HG02678 (cell line): ENCODE data around the gene TLE4.
"Not testable (repeated sequence)": the region's sequence is repeated elsewhere in the genome, so short reads cannot be mapped to it uniquely, and the experiment has no call there.

ENCODE experiments used
- ATAC-seq: cut with Tn5 transposase; IDR thresholded peaks from one replicate; pipeline ENCODE4 v1.9.1; 2021; ENCODE audit warnings: mild to moderate bottlenecking, moderate library complexity; ENCODE audit not compliant: unreplicated experiment

Gene TLE4

GRCh38 chr9:79571309-79572031 is at the start of gene TLE4:
Gene TLE4, plus strand, starts transcription at chr9:79571965. Its CDS starts 826 bp downstream, at chr9:79572791.
- ATAC-seq: peak; percentile 84

GRCh38 chr9:79522793-79523192 is 49.0 kb upstream of the TLE4 start:
- ATAC-seq: no peak

- no peak for ATAC-seq
Measured at GRCh38 chr9:79524266-79524665, 47.5 kb upstream of the TLE4 start.

- ATAC-seq: no peak
Measured at GRCh38 chr9:79526149-79526672, 45.6 kb upstream of the TLE4 start.

GRCh38 chr9:79535534-79535933 is 36.2 kb upstream of the TLE4 start:
- ATAC-seq: no peak

- no peak for ATAC-seq
Measured at GRCh38 chr9:79537838-79538237, 33.9 kb upstream of the TLE4 start.

GRCh38 chr9:79542735-79543620 is 28.8 kb upstream of the TLE4 start:
- no peak for ATAC-seq

- ATAC-seq: not testable (repeated sequence)
Measured at GRCh38 chr9:79544375-79544774, 27.4 kb upstream of the TLE4 start.

- ATAC-seq: no peak
Measured at GRCh38 chr9:79551586-79551985, 20.2 kb upstream of the TLE4 start.

GRCh38 chr9:79551994-79552393 is 19.8 kb upstream of the TLE4 start:
- ATAC-seq: no peak

GRCh38 chr9:79555474-79556089 is 16.2 kb upstream of the TLE4 start:
- ATAC-seq: no peak

- no peak for ATAC-seq
Measured at GRCh38 chr9:79559495-79560181, 12.1 kb upstream of the TLE4 start.

- ATAC-seq: no peak
Measured at GRCh38 chr9:79562749-79563386, 8.9 kb upstream of the TLE4 start.

GRCh38 chr9:79564105-79564504 is 7.7 kb upstream of the TLE4 start:
- no peak for ATAC-seq

- peak; percentile 96 for ATAC-seq
Measured at GRCh38 chr9:79565245-79565644, 6.5 kb upstream of the TLE4 start.

- ATAC-seq: no peak
Measured at GRCh38 chr9:79567671-79568098, 4.1 kb upstream of the TLE4 start.

- no peak for ATAC-seq
Measured at GRCh38 chr9:79568337-79569101, 3.2 kb upstream of the TLE4 start.

- no peak for ATAC-seq
Measured at GRCh38 chr9:79569814-79570447, 1.8 kb upstream of the TLE4 start.
